NK-92 treated with Interleukin-12 subunit alpha and Interleukin-12 subunit beta, amount 100 ng/mL, for 24 hours (cell line): ENCODE results near the gene GALT.

ENCODE experiments used
- DNase-seq: peaks from one replicate; lab custom pipeline; 2025; lab: John Stamatoyannopoulos, UW

GALT gene

GRCh38 chr9:34646211-34647083 lies at the start of gene GALT:
TSS of gene GALT (plus strand) at chr9:34646675. CDS start at chr9:34646705, 30 bp downstream.
- DNase-seq = peak; percentile 91

GRCh38 chr9:34599546-34599945 lies 46.9 kb upstream of the GALT start:
- DNase-seq = no peak

GRCh38 chr9:34600908-34601307 lies 45.6 kb upstream of the GALT start:
- DNase-seq = no peak

GRCh38 chr9:34601937-34602573 lies 44.4 kb upstream of the GALT start:
- no peak for DNase-seq

GRCh38 chr9:34603610-34604231 lies 42.8 kb upstream of the GALT start:
- peak; percentile 42 for DNase-seq

GRCh38 chr9:34606190-34606589 lies 40.3 kb upstream of the GALT start:
- DNase-seq = no peak

- DNase-seq = no peak
These were observed 39.6 kb upstream of the GALT start for GRCh38 chr9:34606905-34607304.

- DNase-seq = no peak
These were observed 39.1 kb upstream of the GALT start for GRCh38 chr9:34607331-34607730.

- DNase-seq = no peak
These were observed 35.9 kb upstream of the GALT start for GRCh38 chr9:34610434-34611206.

- DNase-seq = no peak
These were observed 35.1 kb upstream of the GALT start for GRCh38 chr9:34611251-34611810.

- peak; percentile 69 for DNase-seq
These were observed 34.4 kb upstream of the GALT start, which contains the start of gene RPP25L for GRCh38 chr9:34611811-34612787. TSS of gene RPP25L (minus strand) at chr9:34612097. CDS start at chr9:34611296, 801 bp downstream.

- DNase-seq = peak; percentile 64
These were observed 33.6 kb upstream of the GALT start for GRCh38 chr9:34612788-34613390.

GRCh38 chr9:34615132-34615531 lies 31.3 kb upstream of the GALT start:
- no peak for DNase-seq

- peak; percentile 83 for DNase-seq
These were observed 26.1 kb upstream of the GALT start, which contains the start of gene DCTN3 for GRCh38 chr9:34620061-34620994. TSS of gene DCTN3 (minus strand) at chr9:34620495. CDS start at chr9:34620464, 31 bp downstream.

- DNase-seq = no peak
These were observed 22.9 kb upstream of the GALT start for GRCh38 chr9:34623374-34624235.

- no peak for DNase-seq
These were observed 21.8 kb upstream of the GALT start for GRCh38 chr9:34624475-34625185.

GRCh38 chr9:34625186-34625486 lies 21.3 kb upstream of the GALT start:
- DNase-seq = no peak
